GM18520 (cell line): ENCODE results near the gene JUN.

Source experiments
- ATAC-seq: cut with Tn5 transposase; IDR thresholded peaks from one replicate; pipeline ENCODE4 v1.9.1; 2021; ENCODE audit not compliant: unreplicated experiment

JUN gene

GRCh38 chr1:58783993-58784757, at the start of gene JUN:
TSS of gene JUN (minus strand) at chr1:58784047. CDS start at chr1:58783070, 977 bp downstream.
- peak; percentile 61 for ATAC-seq

- no peak for ATAC-seq
Measured at GRCh38 chr1:58833166-58833565, 49.3 kb upstream of the JUN start.

GRCh38 chr1:58830291-58830690, 46.4 kb upstream of the JUN start:
- ATAC-seq, result no peak

GRCh38 chr1:58829866-58830265, 46.0 kb upstream of the JUN start:
- ATAC-seq, result no peak

GRCh38 chr1:58827298-58827697, 43.5 kb upstream of the JUN start:
- no peak for ATAC-seq

GRCh38 chr1:58824753-58825389, 41.0 kb upstream of the JUN start:
- ATAC-seq, result no peak

- ATAC-seq, result no peak
Measured at GRCh38 chr1:58823481-58824010, 39.7 kb upstream of the JUN start.

GRCh38 chr1:58821309-58821708, 37.5 kb upstream of the JUN start:
- ATAC-seq, result no peak

GRCh38 chr1:58818976-58819375, 35.1 kb upstream of the JUN start:
- no peak for ATAC-seq

- no peak for ATAC-seq
Measured at GRCh38 chr1:58818075-58818474, 34.2 kb upstream of the JUN start.

- ATAC-seq, result no peak
Measured at GRCh38 chr1:58816747-58817221, 32.9 kb upstream of the JUN start.

- peak; percentile 66 for ATAC-seq
Measured at GRCh38 chr1:58816072-58816746, 32.4 kb upstream of the JUN start.

GRCh38 chr1:58815686-58816071, 31.8 kb upstream of the JUN start:
- ATAC-seq, result no peak

- ATAC-seq, result peak; percentile 49
Measured at GRCh38 chr1:58815069-58815685, 31.3 kb upstream of the JUN start.

- ATAC-seq, result no peak
Measured at GRCh38 chr1:58814251-58815068, 30.6 kb upstream of the JUN start.

- no peak for ATAC-seq
Measured at GRCh38 chr1:58813801-58814200, 30.0 kb upstream of the JUN start.

- no peak for ATAC-seq
Measured at GRCh38 chr1:58813361-58813760, 29.5 kb upstream of the JUN start.

GRCh38 chr1:58812926-58813325, 29.1 kb upstream of the JUN start:
- ATAC-seq, result no peak

- no peak for ATAC-seq
Measured at GRCh38 chr1:58812468-58812867, 28.6 kb upstream of the JUN start.

GRCh38 chr1:58811303-58811702, 27.5 kb upstream of the JUN start:
- ATAC-seq, result no peak
